ENCODE data around the gene SNIP1.
A peak's percentile ranks its signal among the peaks of the same experiment; 100 is the strongest.
"Not testable (repeated sequence)": the region's sequence is repeated elsewhere in the genome, so short reads cannot be mapped to it uniquely, and the experiment has no call there.

SNIP1 gene

GRCh38 chr1:37557402-37557801 lies 3.3 kb upstream of the SNIP1 start:
- no peak for DNase-seq (ENCODE audit: low read depth)
- no peak overlapping the region for H3K4me3 ChIP-seq (ENCODE audit: low read depth, low read length)

GRCh38 chr1:37556712-37557196 lies 2.7 kb upstream of the SNIP1 start, which contains the start of gene DNALI1:
TSS of gene DNALI1 (plus strand) at chr1:37556940. CDS start at chr1:37556995, 55 bp downstream.
- DNase-seq (ENCODE audit: low read depth), result no peak
- no peak within 1 kb of the TSS for H3K4me3 ChIP-seq (ENCODE audit: low read depth, low read length)
- TF ChIP-seq CTCF (IDR thresholded peaks at IDR 0.05; ENCODE audit: low read depth, low read length, missing control alignments), result no peak

More at GRCh38 chr1:37557402-37557801, 3.3 kb upstream of the SNIP1 start:
- TF ChIP-seq CTCF (IDR thresholded peaks at IDR 0.05; ENCODE audit: low read depth, low read length, missing control alignments), result no peak

GRCh38 chr1:37553598-37553926 lies 531 bp downstream of the SNIP1 start:
- TF ChIP-seq CTCF (IDR thresholded peaks at IDR 0.05; ENCODE audit: low read depth, low read length, missing control alignments), result no peak
- no peak for DNase-seq (ENCODE audit: low read depth)
- peak overlapping the region; percentile 76 for H3K4me3 ChIP-seq (ENCODE audit: low read depth, low read length)

- TF ChIP-seq CTCF (IDR thresholded peaks at IDR 0.05; ENCODE audit: low read depth, low read length, missing control alignments), result no peak
- no peak overlapping the region for H3K4me3 ChIP-seq (ENCODE audit: low read depth, low read length)
- no peak for DNase-seq (ENCODE audit: low read depth)
These were observed 4.8 kb downstream of the SNIP1 start for GRCh38 chr1:37549341-37549740.

GRCh38 chr1:37545019-37545418 lies 9.1 kb downstream of the SNIP1 start:
- TF ChIP-seq CTCF (IDR thresholded peaks at IDR 0.05; ENCODE audit: low read depth, low read length, missing control alignments), result no peak
- H3K4me3 ChIP-seq (ENCODE audit: low read depth, low read length), result no peak overlapping the region
- no peak for DNase-seq (ENCODE audit: low read depth)

- H3K4me3 ChIP-seq (ENCODE audit: low read depth, low read length), result no peak overlapping the region
- DNase-seq (ENCODE audit: low read depth), result no peak
- TF ChIP-seq CTCF (IDR thresholded peaks at IDR 0.05; ENCODE audit: low read depth, low read length, missing control alignments), result no peak
These were observed 9.6 kb downstream of the SNIP1 start for GRCh38 chr1:37544530-37544929.

GRCh38 chr1:37540036-37540785 lies 13.9 kb downstream of the SNIP1 start:
- TF ChIP-seq CTCF (IDR thresholded peaks at IDR 0.05; ENCODE audit: low read depth, low read length, missing control alignments), result no peak
- no peak overlapping the region for H3K4me3 ChIP-seq (ENCODE audit: low read depth, low read length)
- DNase-seq (ENCODE audit: low read depth), result no peak

GRCh38 chr1:37539154-37539553 lies 14.9 kb downstream of the SNIP1 start:
- not testable (repeated sequence) for H3K4me3 ChIP-seq (ENCODE audit: low read depth, low read length); DNase-seq (ENCODE audit: low read depth)

Measured in GM12864 (cell line).